Cardiac muscle cell (in vitro differentiated cells and primary cell): Measurements from ENCODE around the gene NFAM1. TPM values are rescaled to one million over a fixed set of nuclear protein-coding genes. Genes with fewer than 3 reads are reported as not detected.

Experiments
- DNase-seq, 2 donors: peaks; one replicate each; pipeline versions ENCODE4 v3.0.0 to v3.0.0-alpha.2; 2010 to 2017; ENCODE audit warnings: low read depth in 1 of 2, low spot score in 1 of 2
- H3K27ac ChIP-seq: fragments of 200-600 bp; sonication (generic); 2 replicates; pipeline ENCODE4 v1.5.1; 2016
- H3K27me3 ChIP-seq: fragments of 200-600 bp; sonication (generic); 2 replicates; pipeline ENCODE4 v1.6.0; 2016; ENCODE audit warnings: control low read depth
- H3K36me3 ChIP-seq: fragments of 200-600 bp; sonication (generic); 2 replicates; pipeline ENCODE4 v1.5.1; 2016; ENCODE audit warnings: control low read depth
- H3K4me1 ChIP-seq: fragments of 200-600 bp; sonication (generic); 2 replicates; pipeline ENCODE4 v1.8.1; 2017; ENCODE audit warnings: low read depth, mild to moderate bottlenecking, mixed run types
- H3K4me3 ChIP-seq: fragments of 200-600 bp; sonication (generic); 2 replicates; pipeline ENCODE4 v1.5.1; 2016; ENCODE audit warnings: mild to moderate bottlenecking
- H3K9me3 ChIP-seq: fragments of 200-600 bp; sonication (generic); 2 replicates; pipeline ENCODE4 v1.5.1; 2017; ENCODE audit warnings: low read depth, mild to moderate bottlenecking, control low read depth
- polyA plus RNA-seq: library from polyadenylated mRNA; unstranded; fragments of >200 nt; fragmentation: Nextera tagmentation; extraction: Ambion mirVana; gene quantifications from 2 replicates; pipeline ENCODE4 v1.2.1, GENCODE V29; 2016
- total RNA-seq: library from RNA; depleted of rRNA; stranded (reverse); fragments of >200 nt; gene quantifications from 2 replicates; pipeline ENCODE4 v1.2.3, GENCODE V29; 2016
- TF ChIP-seq, protein P1 (sequence below): IDR thresholded peaks from 2 replicates; pipeline ENCODE4 v1.5.1; 2012; ENCODE audit warnings: low read depth, mild to moderate bottlenecking, low read length

NFAM1 gene
- total and polyA plus RNA-seq, 2 experiments from 2014 or later = 0.97 to 2.1 TPM

DNA sequence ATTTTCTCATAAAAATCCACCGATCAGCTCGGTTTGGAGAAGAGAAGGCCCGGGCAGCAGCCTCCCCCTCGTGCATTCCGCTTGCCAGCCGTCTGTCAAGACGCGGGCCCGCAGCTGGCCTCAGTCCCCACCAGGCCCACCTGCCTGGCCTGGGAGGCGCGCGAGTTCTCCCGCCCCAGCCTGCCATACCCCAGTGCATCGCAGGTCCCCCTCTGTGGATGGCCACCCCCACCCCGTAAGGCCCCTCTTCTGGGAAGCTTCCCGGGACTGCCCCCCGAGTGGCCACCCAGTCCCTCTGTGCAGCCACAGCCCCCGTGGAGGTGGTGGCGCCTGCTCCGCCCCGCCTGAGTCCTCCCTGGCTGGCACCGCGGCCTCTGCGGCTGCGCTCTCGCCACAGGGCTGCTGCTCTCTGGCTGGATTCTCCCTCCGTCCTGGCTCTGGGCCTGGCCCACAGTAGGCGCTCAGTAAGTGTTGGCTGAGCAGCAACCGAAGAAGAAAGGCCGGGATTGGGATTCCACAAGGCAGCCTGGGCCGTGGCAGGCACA lies 87.8 kb downstream of the NFAM1 start:
- Histone ChIP-seq H3K9me3 (no peaks in the 10 kb centered on the region), H3K27me3 (no peaks in the 10 kb centered on the region), H3K4me1 (peaks cover 10% of the 10 kb centered on the region), H3K4me3 (peak overlapping the region; percentile 24), H3K27ac (peak overlapping the region; percentile 55), H3K36me3 (no peaks in the 10 kb centered on the region)
- peak in 1 of 2 donors; percentile 46 for DNase-seq
- TF ChIP-seq, protein P1, sequence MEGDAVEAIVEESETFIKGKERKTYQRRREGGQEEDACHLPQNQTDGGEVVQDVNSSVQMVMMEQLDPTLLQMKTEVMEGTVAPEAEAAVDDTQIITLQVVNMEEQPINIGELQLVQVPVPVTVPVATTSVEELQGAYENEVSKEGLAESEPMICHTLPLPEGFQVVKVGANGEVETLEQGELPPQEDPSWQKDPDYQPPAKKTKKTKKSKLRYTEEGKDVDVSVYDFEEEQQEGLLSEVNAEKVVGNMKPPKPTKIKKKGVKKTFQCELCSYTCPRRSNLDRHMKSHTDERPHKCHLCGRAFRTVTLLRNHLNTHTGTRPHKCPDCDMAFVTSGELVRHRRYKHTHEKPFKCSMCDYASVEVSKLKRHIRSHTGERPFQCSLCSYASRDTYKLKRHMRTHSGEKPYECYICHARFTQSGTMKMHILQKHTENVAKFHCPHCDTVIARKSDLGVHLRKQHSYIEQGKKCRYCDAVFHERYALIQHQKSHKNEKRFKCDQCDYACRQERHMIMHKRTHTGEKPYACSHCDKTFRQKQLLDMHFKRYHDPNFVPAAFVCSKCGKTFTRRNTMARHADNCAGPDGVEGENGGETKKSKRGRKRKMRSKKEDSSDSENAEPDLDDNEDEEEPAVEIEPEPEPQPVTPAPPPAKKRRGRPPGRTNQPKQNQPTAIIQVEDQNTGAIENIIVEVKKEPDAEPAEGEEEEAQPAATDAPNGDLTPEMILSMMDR = no peak

DNA sequence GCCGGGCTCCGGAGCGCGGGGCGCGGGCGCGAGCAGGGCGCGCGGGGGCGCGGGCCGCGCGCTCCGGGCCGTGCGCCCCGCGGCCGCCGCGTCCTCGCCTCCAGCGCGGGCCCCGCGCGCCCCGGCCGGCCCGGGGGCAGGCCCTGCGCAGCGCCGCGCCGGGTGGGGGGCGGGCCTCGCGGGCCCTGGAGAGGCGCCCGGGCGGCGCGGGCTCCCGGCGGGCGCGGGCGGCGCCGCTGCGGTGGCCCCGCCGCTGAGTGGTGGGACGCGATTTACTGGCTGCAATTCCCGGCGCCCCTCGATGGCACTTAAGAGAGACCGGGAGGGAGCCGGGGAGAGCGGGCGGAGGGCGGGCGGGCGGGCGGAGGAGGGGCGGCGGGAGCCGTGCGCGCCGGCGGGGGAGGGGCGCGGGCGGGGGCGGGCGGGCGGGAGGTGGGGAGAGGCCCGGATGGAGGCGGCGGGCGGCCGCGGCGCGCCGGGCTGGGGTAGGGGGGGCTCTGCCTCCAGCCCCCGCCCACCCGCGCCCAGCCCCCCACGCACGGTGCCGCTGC lies 88.6 kb downstream of the NFAM1 start:
- H3K27ac ChIP-seq = peak overlapping the region; percentile 55
- peak in 1 of 2 donors; percentile 78 for DNase-seq
- H3K27me3 ChIP-seq = no peaks in the 10 kb centered on the region
- H3K9me3 ChIP-seq = no peaks in the 10 kb centered on the region
- TF ChIP-seq, protein P1 = no peak
- H3K4me3 ChIP-seq = peak overlapping the region; percentile 37
- peaks cover 10% of the 10 kb centered on the region for H3K4me1 ChIP-seq
- no peaks in the 10 kb centered on the region for H3K36me3 ChIP-seq

DNA sequence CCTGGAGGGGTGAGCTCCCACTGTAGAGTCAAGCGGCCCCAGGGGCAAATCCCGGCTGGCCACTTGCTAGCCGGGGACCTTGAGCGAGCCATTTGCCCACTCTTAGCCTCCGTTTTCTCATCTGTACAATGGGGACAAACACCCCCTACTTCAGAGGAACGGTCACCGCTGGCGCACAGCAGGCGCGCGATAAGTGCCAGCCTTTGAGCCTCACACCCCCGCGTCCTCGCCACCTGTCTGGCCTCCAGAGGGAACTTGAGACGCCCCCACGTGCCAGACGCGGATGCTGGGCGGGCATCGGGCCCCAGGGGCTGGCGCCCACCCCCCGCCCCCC lies 89.1 kb downstream of the NFAM1 start:
- TF ChIP-seq, protein P1 = no peak
- Histone ChIP-seq H3K36me3 (no peaks in the 10 kb centered on the region), H3K9me3 (no peaks in the 10 kb centered on the region), H3K4me1 (peaks cover 10% of the 10 kb centered on the region), H3K4me3 (peak overlapping the region; percentile 37), H3K27me3 (no peaks in the 10 kb centered on the region), H3K27ac (no peak overlapping the region)
- DNase-seq = peak in 1 of 2 donors; percentile 30

DNA sequence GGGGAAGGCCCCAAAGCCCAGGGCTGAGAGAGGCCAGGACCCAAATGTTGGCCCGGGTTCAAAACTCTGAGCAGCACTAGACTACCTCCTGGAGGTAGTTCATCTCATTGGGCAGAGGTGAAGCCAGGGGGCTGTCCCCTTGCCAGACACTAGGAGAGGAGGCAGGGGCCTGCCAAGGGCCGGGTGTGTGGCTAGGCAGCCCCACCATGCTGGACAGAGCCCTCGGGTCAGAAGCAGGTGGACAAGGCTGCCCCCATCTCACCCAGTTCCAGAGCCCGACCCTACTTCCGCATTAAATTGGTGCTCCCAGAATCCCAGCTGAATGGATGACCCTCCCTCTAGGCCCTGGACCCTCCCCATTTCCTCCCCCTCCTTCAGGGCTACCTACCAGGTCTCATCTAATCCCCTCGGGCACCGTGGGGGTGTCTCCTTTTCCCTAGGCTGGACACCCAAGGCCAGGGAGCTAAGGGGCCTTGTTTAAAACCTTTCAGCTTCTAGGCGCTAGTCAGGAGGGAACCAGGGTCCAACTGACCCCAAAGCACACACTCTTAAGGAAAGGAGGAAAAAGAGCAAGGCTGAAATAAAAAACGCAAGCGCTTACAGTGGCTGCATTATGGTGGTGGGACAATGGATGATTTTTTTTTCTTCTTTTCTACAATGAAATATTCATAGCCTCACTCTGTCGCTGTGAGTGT lies 89.6 kb downstream of the NFAM1 start:
- Histone ChIP-seq H3K27me3 (no peaks in the 10 kb centered on the region), H3K27ac (no peak overlapping the region), H3K4me1 (peaks cover 6% of the 10 kb centered on the region), H3K9me3 (no peaks in the 10 kb centered on the region), H3K4me3 (peak overlapping the region; percentile 37), H3K36me3 (no peaks in the 10 kb centered on the region)
- TF ChIP-seq, protein P1 = no peak
- no peak for DNase-seq

DNA sequence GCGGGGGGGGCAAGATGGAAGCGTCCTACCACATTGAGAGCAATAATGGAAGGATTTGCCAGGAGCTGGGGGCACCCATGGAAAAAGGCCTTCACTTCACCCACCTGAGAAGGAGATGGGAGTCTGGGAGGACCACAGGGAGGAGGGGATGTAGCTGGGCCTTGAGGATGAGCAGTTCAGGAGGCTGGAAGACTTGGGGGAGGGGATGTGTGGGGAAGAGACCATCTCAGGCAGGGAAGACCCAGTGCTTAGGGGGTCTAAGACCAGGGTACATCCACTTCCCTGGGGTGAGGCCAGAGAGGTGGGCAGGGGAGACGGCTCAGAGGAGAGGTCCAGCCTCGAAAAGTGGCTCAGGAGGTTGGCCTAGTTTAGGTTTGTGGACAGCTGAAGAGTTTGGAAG lies 90.4 kb downstream of the NFAM1 start:
- TF ChIP-seq, protein P1 = no peak
- H3K27me3 ChIP-seq = no peaks in the 10 kb centered on the region
- H3K27ac ChIP-seq = no peak overlapping the region
- no peaks in the 10 kb centered on the region for H3K9me3 ChIP-seq
- no peaks in the 10 kb centered on the region for H3K36me3 ChIP-seq
- no peak for DNase-seq
- no peak overlapping the region for H3K4me3 ChIP-seq
- peaks cover 3% of the 10 kb centered on the region for H3K4me1 ChIP-seq
